Left renal pelvis (tissue), 4 donors: ENCODE data around the gene SLC25A42. TPM values are rescaled to one million over a fixed set of nuclear protein-coding genes. Genes with fewer than 3 reads are reported as not detected.
A peak's percentile ranks its signal among the peaks of the same experiment; 100 is the strongest.
"Not testable (repeated sequence)": the region's sequence is repeated elsewhere in the genome, so short reads cannot be mapped to it uniquely, and the experiment has no call there.

Experiments
- DNase-seq, 4 donors: peaks; one replicate each; pipeline ENCODE4 v3.0.0-alpha.2; 2013; ENCODE audit warnings: low read depth in 4 of 4, low spot score in 3 of 4
- polyA plus RNA-seq, 4 donors: library from polyadenylated mRNA; unstranded; fragments of 120-200 nt; gene quantifications; one replicate each; pipeline ENCODE4 v1.2.1, GENCODE V29; 2013; ENCODE audit not compliant: insufficient read length in 4 of 4

SLC25A42 gene
- polyA plus RNA-seq, 4 donors, result 13.0 to 26.7 (median 16.8) TPM

GRCh38 chr19:19101540-19101939 is 37.7 kb downstream of the SLC25A42 start:
- DNase-seq, result no peak

- DNase-seq, result not testable (repeated sequence)
Observed at GRCh38 chr19:19102566-19102965, 38.8 kb downstream of the SLC25A42 start.

GRCh38 chr19:19103167-19103566 is 39.4 kb downstream of the SLC25A42 start:
- no peak for DNase-seq

DNA sequence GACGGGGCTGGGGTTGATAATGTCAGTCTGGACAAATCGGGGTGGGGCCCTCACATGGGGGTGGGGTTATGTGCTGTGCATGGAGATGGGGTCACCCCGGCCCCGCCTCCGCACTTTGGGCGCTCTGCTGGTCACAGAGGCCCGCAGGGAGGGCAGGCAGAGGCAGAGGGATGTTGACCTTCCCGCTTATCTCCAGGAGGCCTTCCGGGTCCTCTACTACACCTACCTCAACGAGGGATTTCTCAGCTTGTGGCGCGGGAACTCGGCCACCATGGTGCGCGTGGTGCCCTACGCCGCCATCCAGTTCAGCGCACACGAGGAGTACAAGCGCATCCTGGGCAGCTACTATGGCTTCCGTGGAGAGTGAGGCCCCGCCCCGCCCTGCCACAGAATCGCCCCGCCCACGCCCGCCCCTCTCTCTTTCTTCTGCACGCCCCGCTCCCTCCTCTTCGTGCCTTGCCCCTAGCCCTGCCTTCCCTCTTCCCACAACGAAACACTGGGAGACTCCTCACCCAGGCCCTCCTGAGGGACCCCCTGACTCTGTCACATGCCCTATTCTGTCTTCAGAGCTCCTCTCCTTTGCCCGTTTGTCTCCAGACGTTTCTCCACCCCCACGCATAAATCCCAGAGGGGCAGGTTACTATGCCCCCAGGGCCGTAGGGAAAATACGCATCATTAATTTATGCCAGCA is 41.7 kb downstream of the SLC25A42 start:
- DNase-seq, result peak in 2 of 4 donors; percentile 52 to 58

GRCh38 chr19:19106056-19106551 is 42.3 kb downstream of the SLC25A42 start:
- no peak for DNase-seq

GRCh38 chr19:19106938-19107337 is 43.1 kb downstream of the SLC25A42 start:
- not testable (repeated sequence) for DNase-seq

- no peak for DNase-seq
Observed at GRCh38 chr19:19107654-19108053, 43.9 kb downstream of the SLC25A42 start.

DNA sequence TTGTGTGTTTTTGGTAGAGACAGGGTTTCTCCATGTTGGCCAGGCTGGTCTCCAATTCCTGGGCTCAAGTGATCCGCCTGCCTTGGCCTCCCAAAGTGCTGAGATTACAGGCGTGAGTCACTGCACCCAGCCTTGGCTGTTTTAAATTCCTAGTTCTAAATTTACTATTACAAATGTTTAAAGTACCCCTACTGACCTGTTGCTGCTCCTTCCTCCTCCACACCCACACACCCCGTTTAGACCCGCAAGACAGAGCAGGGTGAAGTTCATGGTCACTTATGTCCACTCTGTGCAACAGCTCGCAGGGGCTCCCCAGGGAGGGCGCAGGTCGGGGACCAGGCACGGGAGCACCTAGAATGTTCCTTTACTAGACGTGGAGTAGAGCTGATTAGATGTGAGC is 45.8 kb downstream of the SLC25A42 start:
- no peak for DNase-seq

- no peak for DNase-seq
Observed at GRCh38 chr19:19110410-19111135, 46.8 kb downstream of the SLC25A42 start.

DNA sequence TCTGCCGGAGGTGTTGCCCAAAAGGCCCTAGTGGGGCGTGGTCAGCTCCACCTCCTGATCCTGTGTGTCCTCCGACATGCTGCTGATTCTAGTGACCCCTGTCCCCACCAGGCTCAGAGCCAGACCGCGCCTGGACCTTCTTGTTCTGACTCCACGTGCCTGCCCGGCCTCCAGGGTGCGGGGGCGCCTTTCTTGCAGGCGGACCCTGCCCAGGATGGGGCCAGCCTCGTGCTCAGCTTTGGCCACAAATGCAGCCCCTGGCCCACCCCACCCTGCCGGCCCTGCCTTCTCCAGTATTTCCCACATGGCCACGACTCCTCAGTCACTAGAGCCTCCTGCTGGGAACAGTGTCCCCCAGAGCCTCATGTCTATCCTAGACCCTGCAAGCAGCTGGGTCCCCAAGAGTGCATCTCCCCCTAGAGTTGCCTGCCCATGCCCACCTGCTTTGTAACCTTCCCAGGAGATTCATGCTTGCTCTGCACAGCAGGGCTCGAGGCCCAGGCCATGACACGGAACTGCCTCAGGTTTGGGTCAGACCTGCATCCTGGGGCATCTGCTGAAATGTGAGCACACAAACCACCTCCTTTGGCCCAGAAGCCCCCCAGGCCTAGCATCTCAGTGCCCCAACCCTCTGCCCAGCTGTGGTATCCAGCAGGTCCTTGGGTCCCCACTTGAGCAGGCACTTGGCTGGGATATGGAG is 47.5 kb downstream of the SLC25A42 start:
- DNase-seq, result no peak

DNA sequence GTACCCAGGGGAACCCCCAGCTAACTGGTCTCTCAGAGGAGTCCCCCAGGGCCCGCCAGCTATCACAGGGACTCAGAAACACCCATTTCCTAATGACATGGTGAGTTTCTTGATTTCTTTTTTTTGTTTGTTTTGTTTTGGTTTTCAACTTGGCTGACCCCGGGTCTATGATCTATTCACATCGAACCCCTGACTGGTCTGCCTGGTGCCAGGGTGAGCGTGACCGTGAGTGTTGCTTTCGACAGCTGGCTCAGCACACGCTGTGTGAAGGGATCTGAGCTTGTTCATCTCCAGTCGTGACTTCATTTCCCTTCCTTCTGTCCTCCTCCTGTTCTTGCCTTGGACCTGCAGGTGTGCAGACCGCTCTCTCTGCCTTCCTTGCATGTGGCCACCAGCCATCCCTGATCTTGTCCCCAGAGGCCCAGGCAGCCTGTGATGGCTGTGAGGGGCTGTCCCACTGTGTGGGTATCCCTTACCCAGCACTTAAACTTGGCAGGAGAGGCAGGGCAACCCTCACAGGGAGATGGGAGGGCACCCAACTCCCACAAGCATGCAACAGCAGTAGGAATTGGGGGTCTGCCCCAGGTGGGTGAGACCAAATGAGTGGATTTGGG is 48.3 kb downstream of the SLC25A42 start:
- DNase-seq, result no peak

DNA sequence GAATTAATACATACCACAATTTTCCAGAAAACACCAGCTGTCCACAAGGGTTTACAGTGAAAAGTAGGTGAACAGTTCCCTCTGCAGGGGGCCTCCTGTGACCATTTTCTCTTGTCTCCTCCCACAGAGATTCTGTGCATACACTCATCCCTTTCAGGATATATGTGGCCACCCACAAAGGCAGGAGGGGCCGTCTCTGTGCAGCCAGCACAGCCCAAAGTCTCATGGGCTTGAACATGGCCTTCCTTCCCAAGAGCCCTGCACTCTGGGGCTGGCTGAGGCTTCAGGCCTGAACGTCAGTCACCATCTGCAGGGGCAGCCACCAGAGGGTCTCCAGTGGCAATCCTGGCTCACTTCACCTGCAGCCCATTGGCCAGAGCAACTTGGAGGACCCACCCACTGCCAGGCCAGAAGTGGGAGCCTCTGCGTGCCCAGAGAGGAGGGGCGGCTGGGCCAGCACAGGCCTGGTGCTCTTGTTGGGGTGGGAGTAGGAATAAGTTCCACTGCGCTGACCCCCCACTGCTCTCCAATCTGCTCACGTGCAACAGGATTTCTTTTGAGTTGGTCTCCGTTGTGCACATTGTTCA is 49.3 kb downstream of the SLC25A42 start:
- DNase-seq, result no peak

- DNase-seq, result no peak
Observed at GRCh38 chr19:19115954-19116353, 52.2 kb downstream of the SLC25A42 start.

GRCh38 chr19:19119325-19120237 is 55.8 kb downstream of the SLC25A42 start:
- DNase-seq, result no peak

GRCh38 chr19:19120308-19121231 is 56.8 kb downstream of the SLC25A42 start:
- peak in 1 of 4 donors; percentile 79 for DNase-seq

GRCh38 chr19:19121371-19121770 is 57.6 kb downstream of the SLC25A42 start:
- no peak for DNase-seq

GRCh38 chr19:19122902-19123301 is 59.1 kb downstream of the SLC25A42 start:
- DNase-seq, result no peak

DNA sequence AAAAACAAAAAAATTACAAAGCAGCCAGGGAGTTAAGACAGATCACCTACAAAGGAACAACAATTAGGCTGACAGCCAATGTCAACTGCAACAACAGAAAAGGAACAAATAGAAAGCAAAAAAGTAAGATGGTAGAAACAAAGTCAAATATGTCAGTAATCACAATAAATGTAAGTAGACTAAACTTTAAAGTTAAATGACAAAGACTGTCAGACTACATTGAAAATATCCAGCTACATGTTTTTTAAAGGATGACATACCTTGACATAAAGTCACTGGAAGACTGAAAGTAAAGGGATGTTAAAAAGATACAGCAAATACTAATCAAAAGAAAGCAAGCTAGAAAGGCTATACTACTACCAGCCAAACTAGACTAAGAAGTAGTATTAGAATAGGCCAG is 59.6 kb downstream of the SLC25A42 start:
- DNase-seq, result no peak
